Nephron progenitor cell (in vitro differentiated cells): Measurements from ENCODE around the gene IMP3.

ENCODE experiments used
- DNase-seq: peaks from one replicate; pipeline ENCODE4 v3.0.0; 2021
- H3K27ac Mint-ChIP-seq: 2 replicates; pipeline ENCODE4 v1.8.0; 2021; ENCODE audit warnings: mild to moderate bottlenecking, moderate library complexity, mixed read lengths
- H3K27me3 Mint-ChIP-seq: 2 replicates; pipeline ENCODE4 v1.8.0; 2021; ENCODE audit warnings: mild to moderate bottlenecking, low read depth, mixed read lengths; ENCODE audit not compliant: poor library complexity
- H3K36me3 Mint-ChIP-seq: 2 replicates; pipeline ENCODE4 v1.8.0; 2021; ENCODE audit warnings: low read depth, mixed read lengths
- H3K4me1 Mint-ChIP-seq: 2 replicates; pipeline ENCODE4 v1.8.0; 2021; ENCODE audit warnings: mixed read lengths
- H3K4me3 Mint-ChIP-seq: 2 replicates; pipeline ENCODE4 v1.8.0; 2021; ENCODE audit warnings: mild to moderate bottlenecking, moderate library complexity, mixed read lengths
- H3K9me3 Mint-ChIP-seq: 2 replicates; pipeline ENCODE4 v1.8.0; 2021; ENCODE audit warnings: mild to moderate bottlenecking, moderate library complexity, mixed read lengths
- TF ChIP-seq, protein P1 (sequence below): fragments of 200-600 bp; sonication (generic); IDR thresholded peaks from 2 replicates; pipeline ENCODE4 v1.5.0; 2021; ENCODE audit warnings: antibody characterized with exemption

The IMP3 gene

DNA sequence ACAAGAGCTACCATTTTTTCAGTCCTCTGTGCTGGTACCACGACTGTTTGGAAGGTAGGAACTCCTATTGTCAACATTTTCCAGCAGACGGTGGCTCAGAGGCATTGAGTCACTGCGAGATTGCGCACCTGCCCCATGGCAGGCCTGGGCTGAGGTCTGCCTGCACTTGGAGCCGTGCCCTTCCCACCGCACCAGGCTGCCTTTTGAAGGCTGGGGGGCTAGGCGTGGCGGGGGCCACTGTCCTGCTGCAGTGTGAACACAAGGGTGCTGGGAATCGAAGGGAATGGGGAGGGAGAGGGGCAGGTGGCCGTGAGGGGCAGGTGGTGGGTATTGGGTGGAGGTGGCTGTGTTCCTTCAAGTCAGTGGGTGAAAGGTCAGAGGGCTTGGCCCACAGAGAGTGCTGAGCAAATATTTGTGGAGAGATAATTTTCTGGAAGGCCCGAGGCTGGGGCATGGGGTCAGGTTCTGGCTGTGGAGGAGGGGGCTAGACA lies 24.0 kb upstream of the IMP3 start:
- H3K4me3 Mint-ChIP-seq = no peak overlapping the region
- TF ChIP-seq, protein P1, sequence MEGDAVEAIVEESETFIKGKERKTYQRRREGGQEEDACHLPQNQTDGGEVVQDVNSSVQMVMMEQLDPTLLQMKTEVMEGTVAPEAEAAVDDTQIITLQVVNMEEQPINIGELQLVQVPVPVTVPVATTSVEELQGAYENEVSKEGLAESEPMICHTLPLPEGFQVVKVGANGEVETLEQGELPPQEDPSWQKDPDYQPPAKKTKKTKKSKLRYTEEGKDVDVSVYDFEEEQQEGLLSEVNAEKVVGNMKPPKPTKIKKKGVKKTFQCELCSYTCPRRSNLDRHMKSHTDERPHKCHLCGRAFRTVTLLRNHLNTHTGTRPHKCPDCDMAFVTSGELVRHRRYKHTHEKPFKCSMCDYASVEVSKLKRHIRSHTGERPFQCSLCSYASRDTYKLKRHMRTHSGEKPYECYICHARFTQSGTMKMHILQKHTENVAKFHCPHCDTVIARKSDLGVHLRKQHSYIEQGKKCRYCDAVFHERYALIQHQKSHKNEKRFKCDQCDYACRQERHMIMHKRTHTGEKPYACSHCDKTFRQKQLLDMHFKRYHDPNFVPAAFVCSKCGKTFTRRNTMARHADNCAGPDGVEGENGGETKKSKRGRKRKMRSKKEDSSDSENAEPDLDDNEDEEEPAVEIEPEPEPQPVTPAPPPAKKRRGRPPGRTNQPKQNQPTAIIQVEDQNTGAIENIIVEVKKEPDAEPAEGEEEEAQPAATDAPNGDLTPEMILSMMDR = no peak
- H3K27ac Mint-ChIP-seq = no peak overlapping the region
- H3K27me3 Mint-ChIP-seq = peaks cover 14% of the 10 kb centered on the region
- peaks cover 10% of the 10 kb centered on the region for H3K4me1 Mint-ChIP-seq
- H3K36me3 Mint-ChIP-seq = peaks cover 5% of the 10 kb centered on the region
- no peaks in the 10 kb centered on the region for H3K9me3 Mint-ChIP-seq
- no peak for DNase-seq

DNA sequence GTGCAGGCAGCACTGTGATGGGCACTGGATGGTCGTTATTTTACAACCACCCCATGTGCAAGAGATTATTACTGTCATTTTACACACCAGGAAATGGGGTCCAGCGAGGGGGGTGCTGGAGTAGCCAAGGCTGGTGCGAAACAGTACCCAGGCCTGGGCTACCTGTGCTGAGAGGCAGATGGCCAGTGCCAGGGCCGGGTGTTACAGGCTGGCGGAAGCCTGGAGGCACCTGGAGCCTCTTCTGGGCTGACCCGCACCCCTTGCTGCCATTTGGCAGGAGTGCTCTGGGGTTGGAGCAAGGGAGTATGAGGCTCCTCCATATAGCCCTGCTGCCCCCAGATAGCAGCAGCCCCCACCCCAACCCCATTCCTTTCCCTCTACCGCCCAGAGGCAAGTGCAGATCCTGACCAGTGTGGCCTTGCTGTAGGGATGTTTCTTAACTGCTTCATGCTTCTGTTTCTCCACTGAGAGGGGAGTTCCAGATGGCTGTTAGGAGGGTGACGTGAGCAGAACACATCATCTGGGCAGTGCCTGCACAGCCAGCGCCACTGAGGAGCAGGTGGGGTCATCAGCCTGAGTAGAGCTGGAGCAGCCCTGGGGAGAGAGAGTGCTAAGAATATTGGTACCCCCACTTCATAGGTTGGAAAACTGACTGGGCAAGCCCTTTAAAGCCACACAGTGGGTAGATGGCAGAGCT lies 22.9 kb upstream of the IMP3 start:
- TF ChIP-seq, protein P1 = no peak
- H3K27me3 Mint-ChIP-seq = peaks cover 11% of the 10 kb centered on the region
- peaks cover 10% of the 10 kb centered on the region for H3K4me1 Mint-ChIP-seq
- peak overlapping the region; percentile 29 for H3K27ac Mint-ChIP-seq
- H3K36me3 Mint-ChIP-seq = peaks cover 5% of the 10 kb centered on the region
- H3K4me3 Mint-ChIP-seq = no peak overlapping the region
- DNase-seq = no peak
- H3K9me3 Mint-ChIP-seq = no peaks in the 10 kb centered on the region

DNA sequence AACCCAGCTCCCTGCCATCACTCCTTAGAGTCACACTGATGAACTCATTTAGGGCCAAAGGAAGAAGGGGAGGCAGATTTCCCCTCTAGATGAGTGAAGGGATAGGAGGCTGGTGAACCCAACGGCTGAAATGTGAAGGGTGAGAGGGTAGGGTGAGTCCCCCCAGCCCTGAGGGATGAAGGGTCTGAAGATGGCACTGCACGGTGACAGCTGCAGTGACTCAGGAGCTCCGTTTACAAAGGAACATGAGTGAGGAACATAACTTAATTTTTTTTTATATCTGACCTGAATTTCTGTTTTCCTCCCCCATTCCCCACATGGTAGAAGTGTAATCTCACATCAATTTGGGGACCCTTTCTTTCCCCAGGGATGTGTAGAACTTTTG lies 21.7 kb upstream of the IMP3 start:
- no peaks in the 10 kb centered on the region for H3K9me3 Mint-ChIP-seq
- TF ChIP-seq, protein P1 = no peak
- no peak for DNase-seq
- H3K4me3 Mint-ChIP-seq = no peak overlapping the region
- H3K27me3 Mint-ChIP-seq = peaks cover 11% of the 10 kb centered on the region
- no peak overlapping the region for H3K27ac Mint-ChIP-seq
- H3K36me3 Mint-ChIP-seq = peaks cover 6% of the 10 kb centered on the region
- H3K4me1 Mint-ChIP-seq = peaks cover 10% of the 10 kb centered on the region

DNA sequence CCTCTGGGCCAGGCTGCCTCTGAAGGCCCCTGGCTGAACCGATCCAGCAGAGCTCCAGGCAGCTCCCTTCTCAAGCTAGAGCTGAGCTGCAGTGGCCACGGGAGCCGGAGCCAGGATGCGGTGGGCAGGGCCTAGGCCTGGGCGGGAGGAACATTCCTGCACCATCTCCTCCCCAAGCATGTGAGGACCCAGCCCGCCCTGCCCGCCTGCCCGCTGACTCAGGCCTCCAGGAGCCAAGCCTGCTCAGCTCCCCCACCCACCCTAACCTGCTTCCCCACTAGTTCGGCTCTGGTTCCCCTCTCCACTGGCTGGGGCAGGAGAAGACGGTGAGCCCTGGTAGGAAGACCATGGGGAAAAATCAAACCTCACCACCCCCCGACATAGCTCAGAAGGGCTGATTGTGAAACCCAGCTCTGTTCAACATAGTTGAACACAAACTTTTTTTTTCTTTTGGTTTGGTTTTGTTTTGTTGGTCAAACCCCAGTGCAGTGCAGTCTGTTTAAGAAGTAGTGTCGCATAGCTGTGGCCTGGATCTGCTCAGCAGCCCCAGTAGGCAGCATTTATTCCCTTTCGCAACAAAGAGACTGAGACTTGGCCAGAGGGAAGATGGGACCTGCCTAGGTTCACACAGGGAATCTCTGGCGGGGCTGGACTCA lies 21.2 kb upstream of the IMP3 start:
- no peak overlapping the region for H3K27ac Mint-ChIP-seq
- no peak overlapping the region for H3K4me3 Mint-ChIP-seq
- TF ChIP-seq, protein P1 = no peak
- peaks cover 11% of the 10 kb centered on the region for H3K27me3 Mint-ChIP-seq
- peaks cover 10% of the 10 kb centered on the region for H3K4me1 Mint-ChIP-seq
- peak; percentile 40 for DNase-seq
- H3K9me3 Mint-ChIP-seq = no peaks in the 10 kb centered on the region
- H3K36me3 Mint-ChIP-seq = peaks cover 11% of the 10 kb centered on the region

DNA sequence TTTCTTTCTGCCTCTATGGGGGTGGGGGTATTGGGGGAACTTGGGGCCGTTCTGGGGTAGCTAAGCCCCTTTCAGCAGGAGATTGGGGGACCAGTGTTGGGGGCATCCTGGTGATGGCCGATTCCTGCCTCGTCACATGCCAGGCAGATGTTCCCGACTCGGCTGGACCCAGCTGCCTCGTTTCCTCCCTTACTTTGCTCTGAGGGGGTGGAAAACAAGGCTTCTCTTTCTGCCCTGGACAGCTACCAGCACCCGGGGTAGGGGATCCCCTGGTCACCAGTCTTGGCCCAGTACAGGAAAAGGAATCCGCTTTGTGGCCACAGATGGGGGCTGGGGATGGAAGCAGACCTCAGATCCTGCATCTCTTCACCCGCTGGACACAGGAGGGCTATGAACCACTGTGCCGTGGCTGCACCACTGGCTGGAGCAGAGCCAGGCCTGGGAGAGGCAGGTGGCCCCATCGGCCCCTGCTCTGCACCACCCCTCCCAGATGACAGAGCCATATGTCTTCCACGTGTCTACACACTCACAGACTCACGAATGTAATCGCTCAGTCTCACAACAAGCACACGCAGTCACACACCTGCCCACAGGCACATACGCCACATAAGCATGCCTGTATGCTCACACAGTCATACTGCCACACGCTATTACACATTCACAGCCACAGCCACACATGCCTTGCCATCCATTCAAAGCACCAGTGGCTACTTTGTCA lies 20.1 kb upstream of the IMP3 start:
- H3K4me1 Mint-ChIP-seq = peaks cover 11% of the 10 kb centered on the region
- H3K4me3 Mint-ChIP-seq = no peak overlapping the region
- H3K36me3 Mint-ChIP-seq = peaks cover 8% of the 10 kb centered on the region
- H3K27ac Mint-ChIP-seq = peak overlapping the region; percentile 84
- no peaks in the 10 kb centered on the region for H3K9me3 Mint-ChIP-seq
- TF ChIP-seq, protein P1 = no peak
- peaks cover 7% of the 10 kb centered on the region for H3K27me3 Mint-ChIP-seq
- DNase-seq = no peak
